Measurements from ENCODE around the gene CTSD. TPM values are rescaled to one million over a fixed set of nuclear protein-coding genes. Genes with fewer than 3 reads are reported as not detected.

CTSD gene
- total RNA-seq, 4 donors from 2014 or later, result 385 to 583 (median 429) TPM

GRCh38 chr11:1782031-1782590, 18.4 kb upstream of the CTSD start:
- Histone ChIP-seq H3K36me3 (no peaks in the 10 kb centered on the region), H3K9me3 (no peaks in the 10 kb centered on the region), H3K4me3 (no peak overlapping the region), H3K4me1 (peaks cover 0 to 6% (median 3%) of the 10 kb centered on the region in 4 donors), H3K27me3 (no peaks in the 10 kb centered on the region), H3K27ac (no peak overlapping the region)
- TF ChIP-seq, protein P1, sequence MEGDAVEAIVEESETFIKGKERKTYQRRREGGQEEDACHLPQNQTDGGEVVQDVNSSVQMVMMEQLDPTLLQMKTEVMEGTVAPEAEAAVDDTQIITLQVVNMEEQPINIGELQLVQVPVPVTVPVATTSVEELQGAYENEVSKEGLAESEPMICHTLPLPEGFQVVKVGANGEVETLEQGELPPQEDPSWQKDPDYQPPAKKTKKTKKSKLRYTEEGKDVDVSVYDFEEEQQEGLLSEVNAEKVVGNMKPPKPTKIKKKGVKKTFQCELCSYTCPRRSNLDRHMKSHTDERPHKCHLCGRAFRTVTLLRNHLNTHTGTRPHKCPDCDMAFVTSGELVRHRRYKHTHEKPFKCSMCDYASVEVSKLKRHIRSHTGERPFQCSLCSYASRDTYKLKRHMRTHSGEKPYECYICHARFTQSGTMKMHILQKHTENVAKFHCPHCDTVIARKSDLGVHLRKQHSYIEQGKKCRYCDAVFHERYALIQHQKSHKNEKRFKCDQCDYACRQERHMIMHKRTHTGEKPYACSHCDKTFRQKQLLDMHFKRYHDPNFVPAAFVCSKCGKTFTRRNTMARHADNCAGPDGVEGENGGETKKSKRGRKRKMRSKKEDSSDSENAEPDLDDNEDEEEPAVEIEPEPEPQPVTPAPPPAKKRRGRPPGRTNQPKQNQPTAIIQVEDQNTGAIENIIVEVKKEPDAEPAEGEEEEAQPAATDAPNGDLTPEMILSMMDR (IDR thresholded peaks at IDR 0.05), result no peak
- TF ChIP-seq EP300 (IDR thresholded peaks at IDR 0.05), result peak in 1 of 2 donors; percentile 10
- DNase-seq (ENCODE audit: low spot score in 2 of 2), result no peak
- 77 to 85% methylated on average over 13 of the region's 13 CpGs for WGBS, 2 donors

- peaks cover 0 to 3% (median 0%) of the 10 kb centered on the region in 4 donors for H3K9me3 ChIP-seq
- no peak overlapping the region for H3K27ac ChIP-seq
- TF ChIP-seq POLR2A (IDR thresholded peaks at IDR 0.05) (no peak), EP300 (IDR thresholded peaks at IDR 0.05) (no peak)
- TF ChIP-seq, protein P1 (IDR thresholded peaks at IDR 0.05), result no peak
- no peak for DNase-seq (ENCODE audit: low spot score in 2 of 2)
- no peak overlapping the region for H3K4me3 ChIP-seq
- WGBS, 2 donors, result 85% methylated on average over 9 of the region's 9 CpGs
- peaks cover 0 to 6% (median 3%) of the 10 kb centered on the region in 4 donors for H3K4me1 ChIP-seq
- no peaks in the 10 kb centered on the region for H3K27me3 ChIP-seq
- no peaks in the 10 kb centered on the region for H3K36me3 ChIP-seq
These were observed 17.9 kb upstream of the CTSD start for GRCh38 chr11:1781593-1781975.

DNA sequence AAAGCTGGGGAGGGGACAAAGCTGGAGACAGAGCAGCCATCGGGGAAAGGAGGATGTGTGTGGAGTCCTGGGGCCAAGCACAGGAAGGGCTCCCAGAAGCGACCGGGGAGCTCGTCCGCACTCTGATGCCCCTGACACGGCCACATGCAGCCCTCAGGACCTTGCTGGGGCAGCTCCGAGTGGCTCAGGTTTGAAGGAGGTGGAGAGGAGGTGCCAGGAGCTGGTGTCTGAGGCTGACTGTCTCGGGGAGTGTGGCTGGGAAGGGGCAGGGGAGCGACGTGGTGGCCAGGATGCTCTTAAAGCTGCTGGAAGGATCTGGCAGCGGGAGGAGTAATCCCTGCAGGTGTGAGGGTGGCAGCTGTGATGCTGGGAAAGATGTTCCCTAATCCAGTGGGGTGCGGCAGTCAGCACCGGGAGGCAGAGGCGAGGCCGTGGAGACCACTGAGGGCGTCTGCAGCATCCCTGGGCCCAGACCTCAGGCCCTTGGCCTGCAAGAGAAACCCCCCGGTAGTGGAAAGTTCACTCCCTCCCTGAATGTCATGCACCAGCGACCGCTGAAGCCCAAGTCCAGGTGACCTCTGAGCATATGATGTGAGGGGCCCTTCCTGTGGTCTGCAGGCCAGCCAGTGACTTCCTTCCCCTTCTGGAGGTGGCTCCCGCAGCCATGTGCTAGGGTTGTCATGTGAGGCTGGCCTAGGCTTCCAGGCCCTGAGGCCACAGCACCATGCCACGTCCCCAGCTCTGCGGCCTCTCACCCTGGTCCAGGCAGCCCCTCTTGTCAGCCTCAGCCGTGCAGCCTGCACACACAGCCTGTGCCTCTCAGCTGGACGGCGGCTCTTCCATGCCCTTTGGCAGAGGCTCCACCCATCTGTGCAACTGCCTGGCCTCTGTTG, 17.2 kb upstream of the CTSD start:
- Histone ChIP-seq H3K27ac (no peak overlapping the region), H3K27me3 (no peaks in the 10 kb centered on the region), H3K36me3 (no peaks in the 10 kb centered on the region), H3K4me1 (peaks cover 0 to 6% (median 3%) of the 10 kb centered on the region in 4 donors), H3K9me3 (peaks cover 0 to 8% (median 0%) of the 10 kb centered on the region in 4 donors), H3K4me3 (no peak overlapping the region)
- DNase-seq (ENCODE audit: low spot score in 2 of 2), result no peak
- 68 to 70% methylated on average over 22 to 25 of the region's 25 CpGs for WGBS, 2 donors
- TF ChIP-seq EP300 (IDR thresholded peaks at IDR 0.05) (peak in 1 of 2 donors; percentile 48), POLR2A (IDR thresholded peaks at IDR 0.05) (no peak)

DNA sequence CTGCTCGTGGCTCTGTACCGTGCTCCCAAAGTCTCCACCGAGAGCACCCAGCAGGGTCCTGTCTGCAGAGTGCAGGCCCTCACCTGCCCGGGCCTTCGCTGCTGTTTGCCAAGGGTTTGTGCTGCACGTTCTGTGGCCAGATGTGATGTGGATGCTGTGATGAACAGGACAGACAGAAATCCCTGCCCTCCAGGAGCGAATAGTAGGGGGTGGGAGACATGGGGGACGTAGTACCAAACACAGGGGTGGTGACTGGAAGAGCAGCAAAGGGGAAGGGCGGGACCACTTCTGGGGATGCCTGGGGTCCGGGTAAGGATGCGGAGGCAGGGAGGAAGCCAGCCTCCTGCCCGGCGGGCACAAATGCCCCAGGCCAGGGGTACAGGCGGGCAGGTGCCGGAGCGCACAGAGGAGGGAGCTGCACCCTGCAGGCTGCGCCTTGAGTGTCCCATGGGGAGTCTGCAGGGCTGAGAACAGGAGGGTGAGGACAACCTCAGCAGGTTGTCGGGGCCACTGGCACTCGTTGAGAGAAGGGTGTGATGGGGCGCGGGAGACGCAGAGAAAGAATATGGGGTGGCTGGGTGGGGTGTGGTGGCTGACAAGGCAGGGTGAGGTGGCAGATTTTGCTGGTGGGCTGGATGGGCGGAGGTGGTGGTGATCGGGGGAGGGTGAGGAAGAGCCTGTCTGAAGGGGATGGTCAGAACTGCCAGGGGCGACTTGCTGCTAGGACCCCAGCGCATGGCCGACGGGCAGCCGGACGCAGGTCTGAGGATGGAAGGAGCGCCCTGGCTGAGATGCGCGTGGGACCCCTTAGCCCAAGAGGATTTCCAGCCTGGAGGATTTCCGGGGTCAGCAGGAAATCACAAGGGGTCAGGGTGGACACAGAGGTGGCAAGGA, 16.3 kb upstream of the CTSD start:
- no peak for TF ChIP-seq EP300 (IDR thresholded peaks at IDR 0.05)
- peaks cover 0 to 6% (median 3%) of the 10 kb centered on the region in 4 donors for H3K4me1 ChIP-seq
- peaks cover 0 to 9% (median 0%) of the 10 kb centered on the region in 4 donors for H3K9me3 ChIP-seq
- 84 to 89% methylated on average over 32 to 34 of the region's 34 CpGs for WGBS, 2 donors
- H3K27ac ChIP-seq, result no peak overlapping the region
- no peaks in the 10 kb centered on the region for H3K36me3 ChIP-seq
- no peak for DNase-seq (ENCODE audit: low spot score in 2 of 2)
- H3K27me3 ChIP-seq, result no peaks in the 10 kb centered on the region
- no peak overlapping the region for H3K4me3 ChIP-seq

DNA sequence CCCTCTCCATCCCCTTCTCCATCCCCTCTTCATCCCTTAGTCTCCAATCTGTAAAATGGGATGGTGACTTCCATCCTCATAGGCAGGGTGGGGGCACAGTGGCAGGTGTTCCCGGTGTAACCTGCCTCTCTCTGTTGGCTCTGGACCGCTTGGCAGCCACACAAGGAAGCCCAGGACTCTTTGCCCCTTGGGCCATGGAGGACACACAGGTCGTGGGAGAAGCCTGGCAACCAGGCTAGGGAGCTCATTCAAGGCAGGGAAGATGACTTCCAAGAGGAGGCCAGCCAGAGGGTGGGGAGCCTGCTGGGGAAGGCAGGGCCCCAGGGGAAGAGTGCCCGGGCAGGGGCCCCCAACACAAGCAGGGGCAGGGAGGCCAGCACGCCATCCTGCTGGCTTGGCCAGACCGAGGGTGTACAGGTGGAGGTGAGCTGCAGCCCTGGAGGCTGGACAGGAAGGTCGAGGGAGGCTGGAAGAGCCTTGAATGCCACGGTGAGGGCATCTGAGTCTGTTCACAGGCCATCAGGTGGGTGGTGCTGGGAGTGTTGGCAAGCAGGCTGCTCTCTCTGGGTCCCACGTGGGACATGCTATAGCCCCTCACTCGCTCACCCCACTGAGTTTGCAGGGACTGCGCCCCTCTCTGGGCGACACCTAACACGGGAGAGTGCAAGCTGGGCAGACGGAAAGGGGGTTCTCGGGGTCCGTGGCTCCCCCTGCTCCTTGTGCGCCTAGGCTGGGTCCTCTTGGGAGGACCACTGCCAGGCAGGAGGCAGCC, 15.5 kb upstream of the CTSD start:
- H3K27ac ChIP-seq, result no peak overlapping the region
- H3K9me3 ChIP-seq, result peaks cover 0 to 13% (median 0%) of the 10 kb centered on the region in 4 donors
- DNase-seq (ENCODE audit: low spot score in 2 of 2), result no peak
- H3K4me3 ChIP-seq, result no peak overlapping the region
- no peaks in the 10 kb centered on the region for H3K36me3 ChIP-seq
- H3K4me1 ChIP-seq, result peaks cover 0 to 6% (median 3%) of the 10 kb centered on the region in 4 donors
- TF ChIP-seq EP300 (IDR thresholded peaks at IDR 0.05) (no peak), POLR2A (IDR thresholded peaks at IDR 0.05) (no peak)
- TF ChIP-seq, protein P1 (IDR thresholded peaks at IDR 0.05), result no peak
- 82 to 88% methylated on average over 8 to 17 of the region's 17 CpGs for WGBS, 2 donors
- no peaks in the 10 kb centered on the region for H3K27me3 ChIP-seq

All from tibial nerve (tissue), 4 donors.